Activated T-helper 1 cell treated with anti-CD3 and anti-CD28 coated beads, Interleukin-2, amount 50 U/mL, for 16 hours (primary cell): ENCODE results near the gene SLC66A2.

Experiments
- DNase-seq, 2 donors: peaks; one replicate each; pipeline ENCODE4 v3.0.0-alpha.2; 2020; ENCODE audit warnings: low read depth in 1 of 2, low spot score in 1 of 2

Gene SLC66A2

DNA sequence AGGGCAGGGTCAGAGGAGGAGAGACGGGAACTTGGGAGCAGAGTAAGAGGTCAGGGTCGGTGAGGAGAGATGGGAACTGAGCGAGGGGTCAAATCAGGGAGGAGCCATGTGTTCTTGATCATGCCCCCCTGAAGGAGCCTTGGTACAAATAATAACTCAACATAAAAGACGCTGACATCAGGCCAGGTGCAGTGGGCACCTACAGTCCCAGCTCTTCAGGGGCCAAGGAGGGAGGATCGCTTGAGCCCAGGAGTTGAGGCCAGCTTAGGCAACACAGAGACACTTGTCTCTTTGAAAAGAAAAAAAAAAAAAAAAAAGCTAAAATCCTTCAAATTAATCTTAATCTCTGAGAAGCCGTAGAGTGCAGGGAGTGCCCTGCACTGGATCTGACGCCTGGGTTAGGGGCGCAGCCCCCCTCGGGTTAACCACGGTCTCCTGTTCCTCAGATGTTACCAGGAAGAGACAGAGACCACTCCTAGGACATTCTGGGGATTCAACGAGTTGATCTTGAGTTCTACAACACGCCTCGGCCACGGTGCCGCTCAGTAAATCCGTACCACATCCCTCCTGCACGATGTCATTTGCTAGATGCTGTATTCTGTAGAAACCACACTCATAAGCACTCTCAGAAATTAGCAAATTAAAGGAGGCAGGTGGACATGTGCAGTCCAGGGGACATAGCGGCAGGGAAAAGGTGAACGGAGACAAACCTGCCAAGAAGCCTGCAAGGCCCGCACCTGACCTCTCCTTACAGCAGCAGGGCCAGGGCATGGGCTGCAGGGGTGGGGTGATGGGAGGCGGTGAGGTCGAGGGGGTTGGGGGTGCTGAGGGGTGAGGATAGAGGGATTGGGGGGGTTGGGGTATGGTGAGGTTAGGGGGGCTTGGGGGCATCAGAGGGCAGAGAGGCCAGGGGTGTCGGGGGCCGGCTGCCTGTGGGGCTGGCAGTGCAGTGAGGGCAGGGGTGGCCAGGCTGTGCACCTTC is 29.2 kb downstream of the SLC66A2 start:
- no peak for DNase-seq

DNA sequence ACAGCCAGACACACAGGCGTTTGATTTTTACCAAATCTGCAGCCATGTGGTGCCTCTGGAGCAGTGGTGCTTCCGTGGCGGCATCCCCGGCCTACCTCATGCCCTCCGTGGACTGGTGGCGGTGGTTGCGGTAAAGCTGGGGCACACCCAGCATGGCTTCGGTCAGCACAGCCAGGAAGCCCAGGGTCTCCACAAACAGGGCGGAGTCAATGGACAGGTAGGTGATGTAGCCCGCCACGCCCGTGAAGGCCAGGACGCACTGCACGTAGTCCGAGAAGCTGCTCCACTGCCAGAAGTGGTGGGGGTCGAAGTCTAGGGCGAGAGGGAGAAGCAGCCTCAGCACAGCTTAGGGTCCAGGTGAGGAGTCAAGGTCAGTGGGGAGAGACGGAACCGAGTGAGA is 32.4 kb downstream of the SLC66A2 start:
- no peak for DNase-seq

DNA sequence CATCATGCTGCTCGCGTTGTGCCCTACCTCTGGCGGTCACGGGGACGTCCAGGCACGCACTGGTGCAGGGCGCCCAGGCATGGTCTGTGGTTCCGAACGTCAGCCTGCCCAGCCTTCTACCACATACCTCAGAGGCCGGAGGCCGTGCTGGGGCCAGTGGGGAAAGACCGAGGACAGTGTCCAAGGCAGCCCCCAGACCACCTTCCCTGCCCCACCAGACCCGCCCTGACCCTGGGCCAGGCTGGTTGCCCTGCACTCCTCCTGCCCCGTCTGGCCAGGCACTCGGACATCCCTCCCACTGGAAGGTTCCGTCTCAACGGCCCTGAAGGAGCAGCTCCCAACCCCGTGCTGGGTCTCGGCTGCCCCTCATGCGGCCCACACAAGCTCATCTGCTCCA is 32.8 kb downstream of the SLC66A2 start:
- no peak for DNase-seq

- DNase-seq, result no peak
Observed at GRCh38 chr18:79917853-79918614, 33.4 kb downstream of the SLC66A2 start.

- no peak for DNase-seq
Observed at GRCh38 chr18:79917169-79917852, 34.1 kb downstream of the SLC66A2 start.

GRCh38 chr18:79916546-79917168 is 34.8 kb downstream of the SLC66A2 start:
- no peak for DNase-seq

DNA sequence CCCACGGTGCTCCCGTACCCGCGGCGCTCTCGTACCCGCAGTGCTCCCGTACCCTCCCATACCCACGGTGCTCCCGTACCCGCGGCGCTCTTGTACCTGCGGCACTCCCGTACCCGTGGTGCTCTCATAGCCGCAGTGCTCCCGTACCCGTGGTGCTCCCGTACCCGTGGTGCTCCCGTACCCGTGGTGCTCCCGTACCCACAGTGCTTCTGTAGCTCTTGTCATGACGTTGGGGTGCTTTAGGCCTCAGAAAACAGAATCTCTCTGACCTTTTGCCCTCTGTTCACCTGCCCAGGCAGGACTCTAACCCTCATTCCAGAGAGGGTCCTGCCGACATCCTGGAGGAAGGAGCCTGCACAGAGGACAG is 35.3 kb downstream of the SLC66A2 start:
- no peak for DNase-seq

GRCh38 chr18:79915161-79916127 is 36.0 kb downstream of the SLC66A2 start:
- no peak for DNase-seq

DNA sequence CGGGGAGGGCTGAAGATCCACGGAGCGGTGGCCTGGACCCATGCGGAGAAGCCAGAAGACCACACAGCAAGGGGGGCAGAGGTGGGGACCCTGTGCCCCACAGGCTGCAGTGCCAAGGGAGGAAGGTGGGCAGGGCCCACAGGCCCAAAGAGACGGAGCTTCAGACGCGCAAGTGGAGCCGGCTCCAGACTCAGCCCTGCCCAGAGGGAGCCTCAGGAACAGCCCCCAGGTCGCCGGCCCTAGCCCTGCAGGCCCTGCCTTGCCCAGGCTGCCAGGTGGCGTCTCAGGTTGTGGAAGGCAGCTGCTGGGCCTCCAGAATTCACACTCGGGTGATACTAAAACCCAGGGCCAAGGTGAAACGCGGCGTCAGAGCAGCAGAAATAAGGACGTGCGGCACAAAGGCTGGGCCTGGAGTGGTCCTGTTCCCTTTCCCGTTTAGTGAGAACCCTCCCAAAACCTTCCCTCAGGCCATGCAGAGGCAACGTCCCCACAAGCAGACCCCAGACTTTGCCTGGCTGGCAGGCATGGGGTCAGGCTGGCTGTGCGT is 36.8 kb downstream of the SLC66A2 start:
- no peak for DNase-seq

DNA sequence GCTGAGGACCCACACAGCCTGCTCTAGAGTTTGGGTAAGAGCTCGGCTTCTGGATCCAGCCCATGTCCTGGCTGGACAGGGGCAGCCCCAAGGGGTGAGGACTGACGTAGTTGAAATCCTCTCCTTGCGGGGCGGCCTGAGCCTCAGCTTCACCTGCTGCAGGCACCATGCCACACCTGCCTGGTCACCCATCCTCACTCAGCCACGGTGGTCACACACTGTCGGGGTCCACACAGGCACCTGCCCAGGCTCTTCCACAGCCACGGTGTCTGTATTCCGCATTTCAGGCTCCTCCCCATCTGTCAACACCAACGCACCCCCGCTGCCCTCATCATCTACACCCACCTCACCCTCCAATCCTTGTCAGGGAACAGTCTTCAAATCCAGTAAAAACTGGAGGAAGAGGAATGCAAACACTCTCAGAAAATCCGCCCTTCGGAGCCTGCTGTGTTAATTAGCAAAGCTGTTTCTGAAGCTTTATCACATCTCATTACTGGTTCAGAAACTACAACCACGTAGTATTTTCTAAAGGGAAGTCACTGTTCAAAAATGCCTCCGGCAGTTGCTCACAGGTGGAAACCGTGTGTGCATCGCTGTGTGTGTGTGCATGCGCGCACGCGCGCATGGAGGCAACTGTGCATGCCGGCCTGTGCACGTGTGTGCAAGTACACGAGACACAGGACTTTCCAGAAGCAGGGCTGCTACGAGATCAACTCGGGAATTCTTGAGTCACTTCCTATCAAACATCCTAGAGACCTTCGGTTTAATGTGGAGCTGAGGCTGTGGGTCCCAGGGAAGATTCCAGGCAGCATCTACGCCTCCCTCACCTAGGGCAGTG is 38.2 kb downstream of the SLC66A2 start:
- DNase-seq, result no peak

- DNase-seq, result no peak
Observed at GRCh38 chr18:79912409-79912991, 39.0 kb downstream of the SLC66A2 start.

DNA sequence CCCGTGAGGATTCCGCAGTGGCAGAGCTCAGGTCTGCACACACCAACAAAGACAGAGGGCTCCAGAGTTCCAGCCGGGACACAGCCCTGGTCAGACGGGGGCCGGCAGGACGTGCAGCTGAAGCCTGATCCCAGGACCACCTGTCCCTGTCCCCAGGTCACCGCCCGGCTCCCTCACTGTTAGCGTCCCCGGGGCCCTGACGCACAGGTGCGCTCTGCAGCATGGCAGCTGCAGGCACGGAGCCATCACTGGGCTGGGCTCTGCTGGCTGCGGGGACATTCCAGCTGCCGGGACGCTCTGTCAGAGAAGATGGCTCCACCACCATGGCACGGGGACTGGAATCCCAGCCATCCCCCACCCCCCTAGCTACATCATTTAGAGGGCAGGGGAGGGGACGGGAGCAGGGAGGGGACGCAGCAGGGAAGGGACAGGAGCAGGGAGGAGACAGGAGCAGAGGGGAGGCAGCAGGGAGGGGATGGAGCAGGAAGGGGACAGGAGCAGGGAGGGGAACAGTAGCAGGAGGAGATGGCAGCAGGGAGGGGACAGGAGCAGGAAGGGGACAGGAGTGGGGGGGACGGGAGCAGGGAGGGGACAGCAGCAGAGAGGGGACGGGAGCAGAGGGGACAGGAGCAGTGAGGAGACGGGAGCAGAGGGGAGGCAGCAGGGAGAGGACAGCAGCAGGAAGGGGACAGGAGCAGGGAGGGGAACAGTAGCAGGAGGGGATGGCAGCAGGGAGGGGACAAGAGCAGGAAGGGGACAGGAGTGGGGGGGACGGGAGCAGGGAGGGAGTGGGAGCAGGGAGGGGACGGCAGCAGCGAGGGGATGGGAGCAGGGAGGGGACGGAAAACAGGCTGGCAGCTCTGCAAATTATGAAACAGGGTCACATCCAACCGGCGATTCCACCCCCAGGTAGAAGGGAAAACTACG is 39.8 kb downstream of the SLC66A2 start:
- no peak for DNase-seq

GRCh38 chr18:79910563-79911343 is 40.7 kb downstream of the SLC66A2 start:
- no peak for DNase-seq

DNA sequence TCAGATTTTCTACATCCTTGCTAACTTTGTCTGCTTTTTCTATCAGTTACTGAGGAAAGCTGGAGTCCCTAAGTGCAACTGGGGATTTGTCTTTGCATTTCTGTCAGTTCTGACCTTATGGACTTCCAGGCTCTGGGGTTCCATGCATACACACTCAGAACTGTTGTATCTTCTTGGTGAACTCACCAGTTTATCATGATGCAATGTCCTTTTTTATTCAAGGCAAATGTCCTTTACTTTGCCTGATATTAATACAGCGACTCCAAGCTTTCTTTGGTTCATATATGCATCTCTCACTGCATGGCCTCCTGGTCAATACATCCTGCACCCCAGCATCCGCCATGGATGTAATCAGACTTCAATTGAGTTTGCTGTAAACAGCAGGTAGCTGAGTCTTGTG is 44.7 kb downstream of the SLC66A2 start:
- no peak for DNase-seq

- no peak for DNase-seq
Observed at GRCh38 chr18:79905993-79906392, 45.5 kb downstream of the SLC66A2 start.

DNA sequence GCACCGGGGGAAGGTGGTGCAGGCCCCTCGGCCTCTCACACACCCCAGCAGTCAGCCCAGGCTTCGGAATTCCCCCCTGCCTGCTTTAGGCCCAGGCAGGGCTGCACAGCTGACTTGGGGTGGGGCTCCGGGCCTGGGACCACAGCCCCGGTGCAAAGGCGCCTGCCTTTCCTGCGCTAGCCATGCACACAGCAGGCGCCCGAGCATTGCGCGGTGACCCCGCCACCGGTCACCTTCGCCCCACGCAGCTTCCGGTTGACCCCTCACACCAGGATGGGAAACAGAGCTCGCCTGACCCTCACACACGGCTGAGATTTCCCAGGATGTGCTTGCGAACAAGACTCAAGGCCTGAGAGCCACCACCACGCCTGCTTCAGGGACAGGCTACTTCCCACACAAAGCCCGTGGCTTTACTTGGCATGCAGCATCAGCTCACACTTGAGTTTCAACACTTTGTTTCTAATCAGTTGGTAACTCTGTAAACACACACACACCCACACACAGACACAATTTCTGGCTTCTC is 46.0 kb downstream of the SLC66A2 start:
- no peak for DNase-seq
